HG02870 (cell line): ENCODE data around the gene OBSCN.

Experiments used
- ATAC-seq: cut with Tn5 transposase; IDR thresholded peaks from one replicate; pipeline ENCODE4 v1.9.1; 2021; ENCODE audit warnings: mild to moderate bottlenecking, moderate library complexity; ENCODE audit not compliant: unreplicated experiment

Gene OBSCN

DNA sequence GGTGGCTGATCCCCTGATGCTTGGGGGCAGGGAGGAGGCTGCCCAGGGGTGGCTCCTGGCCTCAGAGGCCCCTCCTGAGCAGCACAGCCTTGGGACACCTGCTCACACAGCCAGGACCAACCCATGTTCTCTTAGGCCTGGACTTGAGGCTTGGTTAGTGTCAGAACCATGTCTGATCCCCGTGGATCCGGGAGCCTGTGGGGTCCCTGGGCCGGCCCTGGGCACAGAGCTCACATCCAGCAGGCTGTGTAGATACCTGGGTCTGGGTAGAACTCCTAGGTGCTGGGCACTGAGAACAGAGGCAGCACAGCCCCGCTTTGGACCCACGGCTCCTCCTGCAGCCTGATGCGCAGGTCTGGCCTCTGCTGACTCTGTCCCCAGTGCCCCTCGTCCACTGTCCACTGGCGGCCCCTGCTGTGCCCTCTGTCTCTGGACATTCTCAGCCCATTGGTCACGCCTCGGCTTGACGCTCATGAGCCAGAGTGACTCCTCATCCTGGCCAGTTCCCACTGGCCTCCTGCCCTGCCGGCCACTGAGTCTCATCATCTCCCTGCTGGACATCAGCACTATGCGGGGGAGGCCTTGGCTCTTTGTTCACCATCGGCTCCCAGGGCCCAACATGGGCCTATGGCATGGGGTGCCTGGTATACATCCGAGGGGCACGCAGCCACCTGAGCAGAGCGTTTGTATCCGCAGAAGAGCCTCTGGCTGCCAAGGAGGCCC, 128.6 kb downstream of the OBSCN start:
- no peak for ATAC-seq

DNA sequence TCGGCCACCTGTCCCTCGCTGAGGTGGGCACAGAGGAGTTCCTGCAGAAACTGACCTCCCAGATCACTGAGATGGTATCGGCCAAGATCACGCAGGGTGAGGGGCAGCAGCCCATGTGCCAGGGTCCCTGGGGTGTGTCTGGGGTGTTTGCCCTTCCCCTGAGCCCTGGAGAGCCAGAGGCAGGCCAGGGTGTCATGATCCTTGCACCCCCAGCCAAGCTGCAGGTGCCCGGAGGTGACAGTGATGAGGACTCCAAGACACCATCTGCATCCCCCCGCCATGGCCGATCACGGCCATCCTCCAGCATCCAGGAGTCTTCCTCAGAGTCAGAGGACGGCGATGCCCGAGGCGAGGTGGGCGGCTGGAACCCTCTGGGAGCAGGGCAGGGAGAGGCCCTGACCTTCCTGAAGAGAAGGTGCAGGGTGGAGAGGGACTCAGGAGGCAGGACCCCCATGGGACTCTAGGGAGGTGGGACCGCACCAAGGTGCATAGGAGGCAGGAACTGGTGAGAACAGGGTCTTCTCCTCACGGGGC, 129.3 kb downstream of the OBSCN start:
- no peak for ATAC-seq

DNA sequence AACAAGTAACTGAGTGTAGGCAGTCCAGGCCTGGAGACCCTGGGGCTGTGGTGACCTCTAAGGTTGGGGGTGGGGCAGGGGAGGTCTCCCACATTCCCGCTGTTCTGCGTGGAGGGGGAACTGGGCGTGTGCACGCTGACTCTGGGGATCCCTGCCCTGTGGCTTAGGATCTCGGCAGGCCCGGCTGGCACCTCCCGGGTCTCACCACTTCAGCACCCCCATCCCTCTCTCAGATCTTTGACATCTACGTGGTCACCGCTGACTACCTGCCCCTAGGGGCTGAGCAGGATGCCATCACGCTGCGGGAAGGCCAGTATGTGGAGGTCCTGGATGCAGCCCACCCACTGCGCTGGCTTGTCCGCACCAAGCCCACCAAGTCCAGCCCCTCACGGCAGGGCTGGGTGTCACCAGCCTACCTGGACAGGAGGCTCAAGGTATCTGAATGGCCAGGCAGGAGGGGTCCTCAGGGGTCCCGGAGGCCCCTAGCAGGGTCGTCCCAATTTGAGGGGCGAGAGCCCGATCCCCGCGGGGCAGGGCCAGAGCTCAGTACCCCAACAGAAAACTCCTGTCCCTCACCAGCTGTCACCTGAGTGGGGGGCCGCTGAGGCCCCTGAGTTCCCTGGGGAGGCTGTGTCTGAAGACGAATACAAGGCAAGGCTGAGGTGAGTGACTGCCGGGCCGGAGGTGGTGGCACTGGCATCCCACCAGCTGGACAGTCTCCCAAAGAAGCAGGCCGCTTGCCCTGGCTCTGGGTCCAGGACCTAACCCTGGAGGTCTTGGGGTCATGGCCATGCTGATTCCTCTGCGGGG, 130.1 kb downstream of the OBSCN start:
- ATAC-seq, result no peak

DNA sequence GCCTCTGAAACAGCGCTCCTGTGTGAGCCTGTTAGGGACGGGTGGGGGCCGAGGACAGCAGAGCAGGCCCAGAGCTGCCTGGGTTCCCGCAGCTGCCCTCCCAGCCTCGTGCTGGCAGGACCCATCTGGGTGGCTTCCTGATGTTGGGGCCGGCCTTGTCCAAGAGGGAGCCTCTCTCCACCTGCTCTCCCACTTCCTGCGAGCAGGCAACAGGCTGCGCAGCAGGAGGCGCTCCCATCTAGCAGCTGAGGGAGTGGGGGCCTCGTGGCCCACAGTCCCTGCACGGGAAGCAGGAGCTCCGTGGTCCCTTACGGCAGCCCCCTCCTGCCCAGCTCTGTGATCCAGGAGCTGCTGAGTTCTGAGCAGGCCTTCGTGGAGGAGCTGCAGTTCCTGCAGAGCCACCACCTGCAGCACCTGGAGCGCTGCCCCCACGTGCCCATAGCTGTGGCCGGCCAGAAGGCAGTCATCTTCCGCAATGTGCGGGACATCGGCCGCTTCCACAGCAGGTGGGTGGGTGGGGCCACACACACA, 130.7 kb downstream of the OBSCN start:
- ATAC-seq, result no peak

DNA sequence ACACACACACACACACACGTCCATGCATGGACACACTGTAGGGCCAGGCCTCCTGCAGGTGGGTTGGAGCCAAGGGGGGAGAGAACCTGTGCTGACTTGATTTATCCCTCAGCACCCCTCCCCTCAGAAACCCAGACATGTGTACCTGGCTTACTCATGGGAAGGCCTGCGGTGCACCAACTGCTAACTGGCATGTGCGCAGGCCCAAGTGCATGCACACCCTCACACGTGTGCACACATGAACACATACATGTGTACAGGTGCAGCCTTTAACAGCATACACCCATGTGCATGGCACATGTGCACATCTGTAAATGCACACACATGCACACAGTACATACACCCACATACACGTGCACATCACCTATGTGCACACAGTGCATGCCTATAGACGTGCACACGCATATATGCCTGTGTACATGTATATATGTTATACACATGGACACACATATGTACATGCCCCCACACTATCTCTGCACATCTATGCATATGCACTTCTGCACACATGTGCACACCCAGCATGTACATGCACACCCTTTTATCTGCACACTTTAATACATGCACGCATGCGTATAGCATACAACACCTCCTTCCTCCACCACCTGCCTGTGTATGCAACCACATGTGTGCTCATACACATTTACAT, 131.3 kb downstream of the OBSCN start:
- no peak for ATAC-seq

DNA sequence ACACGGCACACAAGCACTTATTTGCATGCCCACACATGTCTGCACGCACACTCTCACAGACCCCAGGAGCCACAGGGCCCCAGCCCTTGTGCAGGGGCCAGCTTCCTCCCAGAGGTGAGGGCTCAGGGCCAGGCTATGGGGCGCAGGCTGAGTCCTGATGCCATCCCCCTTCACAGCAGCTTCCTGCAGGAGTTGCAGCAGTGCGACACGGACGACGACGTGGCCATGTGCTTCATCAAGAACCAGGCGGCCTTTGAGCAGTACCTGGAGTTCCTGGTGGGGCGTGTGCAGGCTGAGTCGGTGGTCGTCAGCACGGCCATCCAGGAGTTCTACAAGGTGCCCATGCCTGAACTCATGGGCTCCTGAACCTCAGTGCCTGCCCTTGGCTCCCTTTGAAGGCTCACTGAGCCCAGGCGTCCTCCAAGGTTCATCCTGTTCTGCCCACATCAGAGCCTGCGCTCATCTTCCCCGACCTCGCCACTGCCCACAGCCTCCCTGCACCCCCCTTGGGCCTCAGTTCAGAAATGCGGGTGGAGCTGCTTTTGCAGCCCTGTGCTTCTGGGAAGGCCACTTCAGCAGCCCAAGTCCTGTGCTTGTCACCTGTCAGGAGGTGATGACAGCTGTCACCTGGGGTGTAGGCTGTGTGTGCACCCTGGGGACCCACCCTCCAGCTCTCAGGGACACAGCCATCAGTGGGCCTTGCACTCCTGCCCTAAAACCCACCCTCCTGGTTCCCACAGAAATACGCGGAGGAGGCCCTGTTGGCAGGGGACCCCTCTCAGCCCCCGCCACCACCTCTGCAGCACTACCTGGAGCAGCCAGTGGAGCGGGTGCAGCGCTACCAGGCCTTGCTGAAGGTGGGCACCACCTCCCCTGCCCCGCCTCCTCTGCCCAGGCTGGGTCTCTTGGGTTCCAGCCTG, 132.2 kb downstream of the OBSCN start:
- no peak for ATAC-seq

DNA sequence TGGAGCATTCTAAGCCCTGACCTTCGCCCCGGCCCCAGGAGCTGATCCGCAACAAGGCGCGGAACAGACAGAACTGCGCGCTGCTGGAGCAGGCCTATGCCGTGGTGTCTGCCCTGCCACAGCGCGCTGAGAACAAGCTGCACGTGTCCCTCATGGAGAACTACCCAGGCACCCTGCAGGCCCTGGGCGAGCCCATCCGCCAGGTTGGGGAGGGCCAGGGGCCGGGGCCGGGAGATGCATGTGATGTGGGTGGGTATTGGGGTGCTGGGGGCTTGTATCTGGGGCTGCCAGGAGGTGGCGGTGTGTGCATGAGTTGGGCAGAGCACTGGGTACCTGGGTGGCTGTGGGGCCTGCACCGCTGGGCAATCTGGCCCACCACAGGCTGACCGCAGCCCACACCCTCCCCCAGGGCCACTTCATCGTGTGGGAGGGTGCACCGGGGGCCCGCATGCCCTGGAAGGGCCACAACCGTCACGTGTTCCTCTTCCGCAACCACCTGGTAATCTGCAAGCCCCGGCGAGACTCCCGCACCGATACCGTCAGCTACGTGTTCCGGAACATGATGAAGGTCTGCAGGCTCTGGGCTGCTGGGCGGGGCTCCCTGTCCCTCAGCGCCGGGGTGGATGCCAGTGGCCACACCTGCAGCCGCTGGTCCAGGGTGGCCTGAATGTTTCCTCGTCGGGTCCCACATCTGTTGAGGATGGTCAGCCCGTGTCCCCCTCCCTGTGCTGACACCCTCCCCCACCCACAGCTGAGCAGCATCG, 133.0 kb downstream of the OBSCN start:
- ATAC-seq, result no peak

- no peak for ATAC-seq
Measured at GRCh38 chr1:228341450-228341813, 133.6 kb downstream of the OBSCN start.

DNA sequence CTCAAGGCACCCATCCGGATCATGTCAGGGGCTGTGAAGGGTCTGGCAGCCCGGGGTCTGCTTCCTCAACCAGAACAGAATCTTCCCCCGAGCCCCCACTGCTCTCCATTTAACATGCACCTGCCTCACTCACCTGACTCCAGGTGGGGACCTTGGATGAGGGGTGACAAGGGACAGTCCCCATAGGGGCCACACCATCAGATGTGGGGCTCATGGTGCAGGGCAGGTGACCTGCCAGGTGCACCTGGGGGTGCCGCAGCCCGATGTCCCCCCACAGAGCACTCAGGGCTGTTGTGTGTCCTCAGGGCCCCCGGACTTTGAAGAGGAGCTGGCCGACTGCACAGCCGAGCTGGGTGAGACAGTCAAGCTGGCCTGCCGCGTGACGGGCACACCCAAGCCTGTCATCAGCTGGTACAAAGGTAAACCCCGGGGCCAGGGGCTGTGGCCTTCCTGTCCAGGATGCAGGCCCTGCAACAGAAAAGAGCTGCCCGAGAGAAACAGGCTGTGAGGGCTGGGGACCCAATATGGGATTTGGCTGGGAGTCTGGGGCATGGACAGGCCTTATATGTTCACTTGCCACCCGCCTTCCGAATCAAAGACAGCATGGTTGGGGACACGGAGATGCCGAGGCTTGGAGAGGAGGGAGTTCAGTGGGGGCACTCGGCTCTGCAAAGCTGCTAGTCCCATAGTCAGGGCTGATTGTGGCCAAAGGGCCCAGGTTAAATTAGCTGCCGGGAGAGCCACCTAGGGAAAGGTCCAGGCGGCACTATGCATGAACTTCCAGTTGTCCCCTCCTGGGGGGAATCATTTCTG, 134.2 kb downstream of the OBSCN start:
- no peak for ATAC-seq

DNA sequence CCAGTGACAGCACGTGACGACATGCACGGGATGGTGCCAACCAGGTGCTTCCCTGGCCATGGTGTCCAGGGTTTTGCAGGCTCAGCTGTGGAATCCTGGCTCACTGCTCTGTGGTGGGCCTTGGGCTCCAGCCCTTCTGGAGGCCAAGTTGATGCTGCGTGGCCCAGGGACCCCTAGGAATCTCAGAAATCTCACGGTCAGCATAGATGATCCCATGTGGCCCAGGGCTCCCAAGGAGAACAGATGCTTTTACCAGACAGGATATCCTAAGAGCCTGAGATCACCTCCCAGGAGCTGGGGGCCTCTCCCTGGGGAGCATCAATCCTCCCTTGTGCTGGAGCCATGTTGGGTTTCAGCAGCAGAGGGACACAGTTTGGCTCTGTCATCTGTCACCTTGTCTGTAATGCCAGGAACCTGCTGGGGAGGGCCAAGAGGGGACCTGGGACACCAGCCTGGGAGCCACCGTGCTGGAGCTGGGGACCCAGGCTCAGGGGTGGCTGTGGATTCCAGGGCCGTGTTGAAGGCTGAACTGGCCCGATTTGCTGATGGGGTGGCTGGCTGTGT, 134.9 kb downstream of the OBSCN start:
- no peak for ATAC-seq

DNA sequence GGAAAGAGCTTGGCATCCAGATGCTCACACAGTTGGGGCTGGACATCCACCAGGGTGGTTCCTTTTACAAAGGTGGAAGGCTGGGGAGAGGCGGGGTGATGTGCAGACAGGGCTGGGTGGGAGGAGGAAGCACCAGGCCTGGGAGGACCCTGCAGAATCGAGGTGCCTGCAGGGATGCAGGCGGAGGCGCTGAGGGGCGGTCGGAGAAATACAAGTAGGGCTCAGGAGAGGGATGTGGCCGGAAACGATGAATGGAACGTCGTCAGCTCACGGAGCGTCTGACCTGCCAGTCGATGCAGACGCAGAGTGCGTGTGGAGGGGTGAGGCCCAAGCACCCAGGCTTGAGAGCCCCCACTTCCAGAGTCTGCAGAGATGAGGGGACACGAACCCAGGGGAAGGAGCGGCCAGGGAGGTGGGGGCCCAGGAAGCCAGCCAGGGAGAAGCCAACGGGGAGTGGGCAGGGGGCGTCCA, 135.4 kb downstream of the OBSCN start:
- no peak for ATAC-seq

DNA sequence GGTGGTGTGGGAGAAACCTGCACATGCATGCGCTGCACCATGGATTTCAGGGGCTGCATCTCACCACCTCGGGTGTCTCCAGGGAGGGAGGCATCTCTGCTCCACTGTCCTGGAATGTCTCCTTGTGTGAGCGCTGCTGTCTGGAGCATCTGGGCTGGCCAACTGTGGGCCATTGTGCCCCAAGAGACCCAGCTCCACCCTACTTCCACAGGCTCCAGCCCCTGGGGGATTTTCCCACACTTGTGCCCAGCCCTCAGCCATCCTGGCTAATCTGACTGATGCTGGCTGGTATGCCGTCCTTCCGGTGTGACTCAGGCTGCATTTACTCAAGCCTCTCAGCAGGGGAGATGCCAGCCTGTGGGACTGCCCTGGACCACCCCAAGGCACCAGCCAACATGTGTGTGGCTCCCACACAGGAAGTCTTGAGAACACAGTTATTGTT, 136.8 kb downstream of the OBSCN start:
- ATAC-seq, result no peak

DNA sequence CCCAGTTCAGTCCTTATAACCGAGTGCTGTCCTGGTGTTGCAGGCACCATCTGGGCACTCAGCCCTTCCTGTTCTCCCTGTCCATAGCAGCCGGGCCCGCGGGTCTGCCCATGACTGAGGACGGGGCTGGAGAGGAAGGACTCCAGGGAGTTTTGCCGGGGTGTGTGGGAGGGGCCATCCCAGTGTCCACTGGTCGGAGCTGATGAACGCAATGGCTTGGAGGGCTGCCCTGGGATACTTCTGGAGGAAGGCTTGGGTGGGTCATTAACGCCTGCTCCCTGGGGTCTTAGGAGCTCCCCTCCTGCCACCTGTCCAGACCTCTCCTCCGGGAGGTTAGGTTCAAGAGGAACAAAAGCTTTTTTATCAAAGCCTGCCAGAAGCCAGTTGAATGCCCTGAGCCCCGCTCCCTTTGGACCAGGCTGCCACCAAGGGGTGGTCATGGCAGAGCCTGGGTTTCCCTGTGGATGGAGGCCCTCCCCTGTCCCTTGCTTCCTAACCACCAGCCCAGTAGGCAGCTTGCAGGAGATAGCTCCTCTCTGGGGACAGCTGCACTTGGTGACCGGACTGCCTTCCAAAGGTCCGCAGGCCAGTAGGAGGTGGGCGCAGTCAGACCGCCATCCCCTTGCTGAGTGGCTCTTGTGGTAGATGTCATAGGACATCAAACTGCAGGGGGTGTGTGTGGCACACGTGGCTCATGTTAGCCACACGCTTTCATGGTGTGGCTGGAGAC, 137.5 kb downstream of the OBSCN start:
- no peak for ATAC-seq

GRCh38 chr1:228346731-228347130, 138.9 kb downstream of the OBSCN start:
- ATAC-seq, result no peak

DNA sequence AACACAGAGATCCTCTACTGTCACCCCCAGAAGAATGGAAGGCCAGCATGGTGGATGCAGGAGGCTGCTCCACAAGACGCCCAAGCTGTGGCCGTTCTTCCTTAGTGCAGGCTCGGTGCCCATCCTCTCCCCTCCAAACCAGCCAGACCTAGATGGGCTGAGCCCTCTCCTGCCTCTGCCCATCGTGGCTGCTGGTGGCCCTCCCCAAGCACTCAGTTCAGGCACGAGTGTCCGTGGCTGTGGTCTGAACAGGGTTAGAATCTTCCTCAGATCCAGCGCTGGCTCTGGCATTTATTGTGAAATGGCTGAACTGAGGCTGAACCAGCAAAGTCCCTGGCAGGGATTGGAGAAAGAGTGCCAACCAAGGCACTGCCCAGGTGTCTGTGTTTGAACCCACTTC, 139.3 kb downstream of the OBSCN start:
- no peak for ATAC-seq

- ATAC-seq, result no peak
Measured at GRCh38 chr1:228348708-228349467, 141.0 kb downstream of the OBSCN start.

DNA sequence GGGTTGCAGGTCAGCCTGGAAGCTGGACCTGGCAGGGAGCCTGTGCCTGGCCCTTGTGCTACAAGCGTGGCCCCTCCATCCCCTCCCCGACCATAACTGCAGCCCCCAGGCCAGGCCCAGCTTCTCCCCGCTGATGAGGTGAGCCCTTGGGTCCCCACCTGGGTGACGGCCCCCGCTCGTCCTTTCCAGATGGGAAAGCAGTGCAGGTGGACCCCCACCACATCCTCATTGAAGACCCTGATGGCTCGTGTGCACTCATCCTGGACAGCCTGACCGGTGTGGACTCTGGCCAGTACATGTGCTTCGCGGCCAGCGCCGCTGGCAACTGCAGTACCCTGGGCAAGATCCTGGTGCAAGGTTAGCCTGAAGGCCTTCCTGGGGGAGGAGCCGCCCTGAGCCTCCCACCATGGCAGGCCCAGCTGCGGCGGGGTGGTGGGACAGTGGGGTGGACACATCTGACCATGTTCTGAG, 141.9 kb downstream of the OBSCN start:
- ATAC-seq, result no peak
